Activated CD8-positive, alpha-beta memory T cell treated with anti-CD3 and anti-CD28 coated beads, Interleukin-2, amount 50 U/mL, for 48 hours (primary cell): Measurements from ENCODE around the gene PHAF1.

Source experiments
- DNase-seq: peaks from one replicate; pipeline ENCODE4 v3.0.0-alpha.2; 2020

PHAF1 gene

GRCh38 chr16:67148221-67148620, 38.5 kb downstream of the PHAF1 start:
- no peak for DNase-seq

DNA sequence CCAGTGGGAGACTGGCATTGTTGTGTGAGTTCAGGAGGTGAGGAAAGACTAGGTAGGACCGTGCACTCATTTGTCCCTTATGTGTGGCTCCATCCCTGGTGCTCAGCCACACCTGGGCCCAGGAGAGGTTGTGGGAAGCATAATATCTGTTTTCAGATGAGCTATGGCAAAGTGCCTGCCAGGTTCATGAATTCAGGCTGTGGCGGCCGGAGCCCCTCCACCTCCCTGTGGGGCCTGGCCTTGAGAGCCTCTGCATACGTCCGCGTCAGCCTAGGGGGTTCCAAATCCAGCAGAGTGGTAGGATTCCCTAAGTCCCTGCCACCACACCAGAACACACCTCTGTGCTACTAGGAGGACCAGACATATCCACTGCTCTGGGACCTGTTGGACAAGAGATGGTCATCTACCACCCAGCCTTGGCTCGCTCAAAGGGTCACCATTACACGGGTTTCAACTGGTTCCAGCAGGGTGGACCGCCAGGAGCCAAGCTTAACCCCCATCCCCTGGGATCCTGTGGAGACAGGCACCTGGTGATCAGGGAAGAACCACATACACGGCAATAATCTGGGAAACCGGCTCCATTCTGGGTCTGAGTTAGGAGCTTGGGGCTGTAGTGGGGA, 39.0 kb downstream of the PHAF1 start:
- no peak for DNase-seq

GRCh38 chr16:67149276-67150046, 39.7 kb downstream of the PHAF1 start:
- DNase-seq: no peak

DNA sequence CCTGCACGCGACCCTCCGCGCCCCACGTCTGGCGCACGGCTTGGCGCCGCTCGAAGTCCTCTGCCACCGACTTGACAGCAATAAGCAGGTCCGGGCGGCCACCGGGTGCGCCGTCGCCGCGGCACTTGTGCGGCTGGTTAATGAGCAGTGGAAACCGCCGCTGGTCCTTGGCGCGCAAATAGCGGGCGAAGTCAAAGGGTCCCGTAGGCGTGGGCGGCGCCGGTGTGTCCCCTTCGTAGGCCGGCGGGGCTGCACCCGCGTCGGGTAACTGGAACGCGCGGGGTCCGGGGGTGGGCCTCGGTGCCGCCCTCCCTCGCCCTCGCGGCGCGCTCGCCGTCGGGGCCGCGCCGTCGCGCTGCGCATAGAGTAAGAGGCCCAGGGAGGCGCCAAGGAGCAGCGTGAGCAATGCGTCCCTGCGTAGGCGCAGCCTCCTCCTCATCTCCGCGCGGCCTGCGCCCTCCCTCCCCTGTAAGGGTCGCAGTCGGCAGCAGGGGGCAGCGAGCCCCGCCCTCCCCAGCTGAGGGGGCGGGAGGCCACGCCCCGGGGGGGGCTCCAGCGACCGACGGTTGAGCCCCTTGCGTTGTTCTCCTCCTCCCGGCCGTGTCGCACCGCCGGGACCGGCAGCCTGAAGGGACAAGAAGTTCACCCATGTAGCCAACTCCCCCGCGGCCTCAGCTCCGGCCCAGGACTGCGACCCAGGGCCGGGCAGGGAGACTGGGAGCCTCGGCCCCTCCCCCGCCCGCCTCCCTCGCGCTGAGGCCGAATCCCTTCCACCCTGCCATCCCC, 40.5 kb downstream of the PHAF1 start:
- peak; percentile 77 for DNase-seq

DNA sequence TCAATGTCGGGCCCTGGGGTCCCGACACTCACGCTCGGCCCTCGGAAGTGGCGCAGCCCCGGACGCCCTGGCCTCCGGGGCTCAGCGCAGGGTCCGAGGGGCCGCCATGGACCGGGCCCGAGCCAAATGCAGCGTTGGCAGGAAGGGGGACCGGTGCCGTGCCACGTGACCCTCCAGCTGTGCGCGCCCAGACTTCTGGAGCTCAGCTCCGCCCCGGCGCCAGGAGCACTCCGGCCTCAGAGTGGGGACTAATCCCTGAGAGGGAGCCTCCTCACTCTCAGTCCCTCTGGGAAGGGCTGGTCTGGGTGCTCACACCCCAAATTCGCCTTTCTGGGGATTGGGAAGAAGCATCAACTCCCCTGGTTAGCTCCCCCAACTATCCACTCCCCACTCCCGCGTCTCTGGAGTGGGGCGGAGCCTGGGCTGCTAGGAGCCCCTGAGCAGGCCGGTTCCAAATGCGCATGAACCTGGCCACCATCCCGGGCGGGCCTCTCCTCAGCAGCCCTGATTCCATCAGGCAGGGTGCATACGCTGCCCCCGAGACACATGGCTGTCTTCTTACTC, 41.2 kb downstream of the PHAF1 start, which contains the start of gene B3GNT9:
B3GNT9 (minus strand) TSS at position 166 of the 564 bp plus-strand sequence. CDS start 513 bp downstream, outside the sequence.
- peak; percentile 76 for DNase-seq

GRCh38 chr16:67151431-67152097, 41.8 kb downstream of the PHAF1 start:
- no peak for DNase-seq

DNA sequence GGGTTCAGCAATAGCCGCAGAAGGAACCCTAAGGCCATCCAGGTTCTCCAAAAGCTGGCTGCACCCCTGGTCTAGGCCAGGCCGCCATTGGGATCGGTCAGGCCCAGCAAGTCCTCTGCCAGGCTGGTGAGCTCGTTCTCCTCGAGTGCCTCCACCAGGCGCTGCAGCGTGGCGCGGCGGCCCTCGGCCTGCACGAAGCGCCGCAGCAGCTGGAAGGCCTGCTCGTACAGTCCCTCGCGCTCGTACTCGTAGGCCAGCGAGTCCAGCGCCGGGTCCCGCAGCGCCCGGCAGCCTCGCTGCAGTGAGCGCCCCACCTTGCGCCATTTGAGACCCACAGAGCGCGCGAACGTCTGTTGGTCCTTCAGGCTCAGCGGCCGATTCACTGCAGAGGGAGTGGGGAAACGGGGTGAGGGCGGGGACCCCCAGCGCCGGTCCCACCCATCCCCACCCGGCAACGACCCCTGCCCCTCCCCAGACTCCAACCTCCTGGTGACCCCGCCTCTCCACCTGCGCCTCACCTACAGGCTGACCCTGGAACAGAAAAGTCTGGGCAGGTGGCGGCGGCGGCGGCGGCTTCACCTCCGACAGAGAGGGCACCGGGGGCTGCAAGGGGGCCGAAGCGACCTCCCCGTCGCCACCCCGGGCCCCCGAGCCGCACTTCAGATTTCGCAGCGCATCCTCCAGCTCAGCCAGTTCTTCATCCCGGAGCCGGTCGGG, 45.0 kb downstream of the PHAF1 start:
- no peak for DNase-seq

DNA sequence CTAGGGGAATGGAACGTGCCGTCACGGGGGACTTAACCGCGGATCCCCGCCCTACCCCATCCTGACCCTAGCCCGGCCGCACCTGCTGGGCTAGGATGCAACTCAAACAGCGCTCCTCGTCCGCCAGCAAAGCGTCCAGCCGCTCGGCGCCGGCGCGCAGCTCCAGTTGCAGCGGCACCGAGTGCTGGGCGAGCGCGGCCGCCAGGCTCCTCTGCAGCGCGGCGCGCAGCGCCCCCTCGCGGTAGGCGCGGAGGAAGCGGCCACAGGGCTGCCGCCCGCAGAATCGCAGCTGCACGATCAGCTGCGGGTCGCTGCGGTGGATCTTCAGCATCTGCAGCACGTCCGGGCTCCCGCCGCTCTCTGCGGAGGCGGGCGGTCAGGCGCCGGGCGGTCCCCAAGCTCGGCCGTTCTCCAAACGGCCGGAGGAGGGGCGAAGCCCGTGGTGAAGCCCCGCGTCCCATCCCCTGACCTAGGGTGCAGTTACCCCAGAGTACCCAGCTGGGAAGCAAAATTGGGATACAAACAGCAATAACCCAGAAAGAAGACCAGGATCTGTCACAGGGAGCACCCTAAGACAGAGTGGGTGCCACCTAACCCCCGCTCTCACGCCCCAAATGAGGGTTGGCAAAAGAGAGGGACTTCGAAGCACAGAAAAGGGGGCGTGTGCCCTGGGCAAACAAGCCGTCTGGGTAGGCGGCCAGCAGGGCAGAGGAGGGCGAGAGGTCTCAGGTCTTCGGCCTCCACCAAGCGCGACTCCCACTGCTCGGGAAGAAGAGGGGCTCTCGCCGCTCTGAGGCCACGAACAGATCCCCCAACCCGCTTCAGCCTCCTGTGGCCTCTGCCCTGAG, 45.8 kb downstream of the PHAF1 start:
- DNase-seq: peak; percentile 95

DNA sequence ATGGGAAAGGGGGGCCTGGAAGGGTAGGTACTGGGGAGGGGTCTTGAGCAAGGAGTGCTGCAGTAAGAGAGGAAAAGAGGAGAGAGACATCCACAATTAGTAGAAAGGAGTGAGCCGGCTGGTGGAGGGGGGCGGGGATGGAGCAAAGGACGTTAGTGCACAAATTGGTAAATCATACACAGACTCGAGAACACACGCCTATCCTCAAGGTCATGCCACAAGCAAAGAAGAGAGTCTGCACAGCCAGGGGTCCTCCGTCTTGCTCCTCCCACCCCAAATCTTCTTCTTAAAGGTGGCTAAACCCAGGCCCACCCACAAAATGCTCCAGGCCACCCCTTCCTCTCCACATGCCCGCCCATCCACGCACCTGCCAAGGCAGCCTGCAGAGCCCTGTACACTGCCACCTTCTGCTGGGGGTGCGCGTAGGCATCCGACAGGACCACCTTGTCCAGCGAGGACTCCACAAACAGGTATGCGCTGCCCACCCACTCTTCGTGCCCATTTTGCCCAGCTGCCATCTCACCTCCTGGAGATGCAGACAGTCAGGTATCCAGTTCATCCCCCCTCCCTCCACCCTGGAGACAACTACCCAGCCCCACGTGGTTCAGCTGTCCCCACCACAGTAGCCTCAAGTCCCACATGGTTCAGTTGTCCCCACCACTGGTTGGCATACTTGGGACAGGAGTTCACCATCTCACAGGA, 46.6 kb downstream of the PHAF1 start:
- DNase-seq: no peak

GRCh38 chr16:67157106-67157748, 47.5 kb downstream of the PHAF1 start:
- DNase-seq: no peak

DNA sequence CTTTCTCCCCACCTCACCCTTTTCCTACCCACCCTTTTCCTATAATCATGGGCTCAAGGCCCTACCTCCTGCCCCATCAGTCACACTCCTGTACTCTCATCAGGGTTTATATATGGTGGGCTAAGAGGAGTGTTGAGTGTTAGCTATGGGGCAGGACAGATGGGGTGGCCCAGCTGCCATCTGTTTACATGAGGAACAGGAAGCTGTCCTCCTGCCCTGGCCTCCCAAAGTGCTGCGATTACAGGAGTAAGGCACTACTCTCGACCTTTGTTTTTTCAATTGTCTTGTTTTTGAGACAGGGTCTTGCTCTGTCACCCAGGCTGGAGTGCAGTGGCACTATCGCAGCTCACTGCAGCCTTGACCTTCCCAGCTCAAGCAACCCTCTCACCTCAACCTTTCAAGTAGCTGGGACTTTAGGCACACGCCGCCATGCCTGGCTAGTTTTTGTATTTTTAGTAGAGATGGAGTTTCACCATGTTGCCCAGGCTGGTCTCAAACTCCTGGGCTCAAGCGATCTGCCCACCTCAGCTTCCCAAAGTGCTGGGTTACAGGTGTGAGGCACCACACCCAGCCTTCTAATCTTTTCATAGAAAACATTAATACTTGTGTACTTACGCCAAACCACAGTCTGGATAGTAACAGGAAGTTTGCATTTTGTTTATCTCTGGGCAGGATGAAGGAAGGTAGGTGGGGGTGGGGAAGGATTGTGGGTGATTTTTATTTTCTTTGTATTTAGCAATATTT, 48.3 kb downstream of the PHAF1 start:
- DNase-seq: no peak

GRCh38 chr16:67158637-67159600, 49.2 kb downstream of the PHAF1 start:
- DNase-seq: peak; percentile 88

- DNase-seq: no peak
Observed at GRCh38 chr16:67161595-67162058, 51.9 kb downstream of the PHAF1 start.

DNA sequence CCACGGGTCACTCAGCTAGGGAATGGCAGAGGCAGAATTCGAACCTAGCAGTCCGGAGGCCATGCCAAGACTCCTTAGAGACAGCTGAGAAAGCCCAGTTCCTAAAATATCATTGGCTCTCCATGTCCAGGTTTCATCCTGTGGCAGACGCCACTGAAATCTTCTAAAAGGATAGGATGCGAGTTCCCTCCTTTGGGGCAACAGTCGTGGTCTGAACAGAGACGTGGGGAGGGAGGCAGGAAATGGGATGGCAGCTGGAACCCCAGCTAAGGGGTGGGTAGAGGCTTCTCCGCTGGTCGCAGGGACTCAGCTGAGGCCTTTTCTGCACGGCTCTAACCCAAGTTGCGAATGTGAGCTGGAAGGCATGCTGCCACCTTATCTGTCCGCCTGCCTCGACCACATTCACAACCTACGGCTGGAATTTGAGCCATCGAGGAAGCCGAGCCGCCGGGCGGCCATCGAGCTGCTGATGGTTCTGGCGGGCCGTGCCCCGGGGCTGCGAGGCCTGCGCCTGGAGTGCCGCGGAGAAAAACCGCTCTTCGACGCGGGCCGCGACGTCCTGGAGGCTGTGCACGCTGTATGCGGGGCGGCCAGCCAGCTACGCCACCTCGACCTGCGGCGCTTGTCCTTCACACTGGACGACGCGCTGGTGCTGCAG, 52.9 kb downstream of the PHAF1 start:
- DNase-seq: no peak

GRCh38 chr16:67163164-67163998, 53.6 kb downstream of the PHAF1 start:
- DNase-seq: peak; percentile 72

GRCh38 chr16:67163999-67164558, 54.3 kb downstream of the PHAF1 start:
- DNase-seq: no peak
